HepG2 (cell line): ENCODE results near the gene NDN. TPM values are rescaled to one million over a fixed set of nuclear protein-coding genes. Genes with fewer than 3 reads are reported as not detected.

Experiments used
- CCDC6 ChIP-seq: sonication (generic); formaldehyde crosslinking; IDR thresholded peaks from 2 replicates; pipeline ENCODE4 v1.8.1; 2022; ENCODE audit warnings: mild to moderate bottlenecking, missing genetic modification reagents, moderate library complexity
- CEBPB ChIP-seq: IDR thresholded peaks from 2 replicates; pipeline ENCODE4 v1.6.1; 2011; ENCODE audit warnings: low read depth, low read length, improper control_type of control experiment, borderline replicate concordance
- CEBPZ ChIP-seq: IDR thresholded peaks from 2 replicates; pipeline ENCODE4 v1.6.1; 2012; ENCODE audit warnings: low read length, improper control_type of control experiment
- CENPX ChIP-seq: sonication (generic); formaldehyde crosslinking; IDR thresholded peaks from 2 replicates; pipeline ENCODE4 v1.9.0; 2021; ENCODE audit warnings: mild to moderate bottlenecking, missing genetic modification reagents, moderate library complexity
- HIC2 ChIP-seq: sonication (generic); formaldehyde crosslinking; IDR thresholded peaks from 2 replicates; pipeline ENCODE4 v1.9.0; 2022; ENCODE audit warnings: low read depth, missing genetic modification reagents
- HMG20A ChIP-seq: IDR thresholded peaks from 2 replicates; pipeline ENCODE4 v1.6.1; 2016; ENCODE audit warnings: borderline replicate concordance
- IRF9 ChIP-seq: sonication (generic); formaldehyde crosslinking; IDR thresholded peaks from 2 replicates; pipeline ENCODE4 v1.8.0; 2022; ENCODE audit warnings: missing genetic modification reagents, mild to moderate bottlenecking, borderline replicate concordance
- RNF2 ChIP-seq: fragments of 450-650 bp; conservative IDR thresholded peaks from 2 replicates; pipeline ENCODE4 v1.6.1; 2016; ENCODE audit warnings: low read depth
- SRY ChIP-seq: sonication (generic); formaldehyde crosslinking; IDR thresholded peaks from 2 replicates; pipeline ENCODE4 v1.8.0; 2022; ENCODE audit warnings: mild to moderate bottlenecking, missing genetic modification reagents
- ZNF12 ChIP-seq: sonication (generic); formaldehyde crosslinking; IDR thresholded peaks from 2 replicates; pipeline ENCODE4 v1.5.0; 2020; ENCODE audit warnings: missing genetic modification reagents
- ZNF329 ChIP-seq: sonication (generic); formaldehyde crosslinking; IDR thresholded peaks from 2 replicates; pipeline ENCODE4 v1.9.0; 2021; ENCODE audit warnings: low read depth, mild to moderate bottlenecking, missing genetic modification reagents
- ZNF546 ChIP-seq: sonication (generic); formaldehyde crosslinking; conservative IDR thresholded peaks from 2 replicates; pipeline ENCODE4 v1.8.1; 2023; ENCODE audit warnings: mild to moderate bottlenecking, missing genetic modification reagents
- ZNF616 ChIP-seq: sonication (generic); formaldehyde crosslinking; IDR thresholded peaks from 2 replicates; pipeline ENCODE4 v1.5.0; 2020; ENCODE audit warnings: low read depth, mild to moderate bottlenecking, missing genetic modification reagents
- ZXDC ChIP-seq: sonication (generic); formaldehyde crosslinking; IDR thresholded peaks from 2 replicates; pipeline ENCODE4 v1.5.0; 2020; ENCODE audit warnings: mild to moderate bottlenecking, missing genetic modification reagents
- polyA plus RNA-seq, 8 experiments: library from polyadenylated mRNA; depleted of rRNA in 3 of 8; stranded (reverse) in 7 of 8; unstranded in 1 of 8; fragments of >200 nt; fragmentation: Illumina TruSeq in 4 of 8; extraction: Trizol in 4 of 8; gene quantifications; 2 replicates each; pipeline versions ENCODE4 v1.2.1 to v1.2.3, GENCODE V29; 2011 to 2016; ENCODE audit warnings: low read depth in 4 of 8, missing spikeins in 1 of 8, mixed read lengths in 1 of 8; ENCODE audit not compliant: insufficient read depth in 1 of 8
- total RNA-seq, 5 experiments: library from RNA; depleted of rRNA; stranded (reverse); fragments of >200 nt; fragmentation: Illumina TruSeq; extraction: Trizol; gene quantifications; 2 replicates each; pipeline ENCODE4 v1.2.3, GENCODE V29; 2016; ENCODE audit warnings: low read depth in 1 of 5

The NDN gene
- total and polyA plus RNA-seq, 2 of the 13 experiments (the other 11 are each of a cell fraction or from before 2014, with no cell fraction given) = 0.03 TPM; not detected in 1

- TF ChIP-seq ZXDC (CRISPR knock-in tag) (no peak), RNF2 (no peak), ZNF546 (no peak), HIC2 (no peak), IRF9 (CRISPR knock-in tag) (no peak), CCDC6 (CRISPR knock-in tag) (0 out of 2 replicates have a peak, but pooled peaks have one; percentile 48), HMG20A (CRISPR knock-in tag) (peak; percentile 83; the same call in 1 of the 2 replicates), ZNF329 (CRISPR knock-in tag) (no peak), CEBPB (peak; percentile 97), ZNF12 (peak; percentile 47; the same call in 1 of the 2 replicates), CENPX (CRISPR knock-in tag) (no peak), ZNF616 (CRISPR knock-in tag) (no peak), SRY (CRISPR knock-in tag) (no peak), CEBPZ (no peak)
Measured at GRCh38 chr15:23690450-23690852, 3.3 kb upstream of the NDN start (continued).
